BLaER1 (cell line): ENCODE measurements around the gene SLC29A3.
"Not testable (repeated sequence)": the region's sequence is repeated elsewhere in the genome, so short reads cannot be mapped to it uniquely, and the experiment has no call there.

Experiments used
- H3K27ac ChIP-seq: shearing (Covaris generic); formaldehyde crosslinking; 2 replicates; pipeline ENCODE4 v1.8.1; 2022
- H3K27me3 ChIP-seq: shearing (Covaris generic); formaldehyde crosslinking; 2 replicates; pipeline ENCODE4 v1.8.1; 2022
- H3K36me3 ChIP-seq: shearing (Covaris generic); formaldehyde crosslinking; 2 replicates; pipeline ENCODE4 v1.8.1; 2022
- H3K4me1 ChIP-seq: shearing (Covaris generic); formaldehyde crosslinking; 2 replicates; pipeline ENCODE4 v1.8.1; 2022
- H3K4me2 ChIP-seq: shearing (Covaris generic); formaldehyde crosslinking; 2 replicates; pipeline ENCODE4 v1.8.1; 2022
- H3K4me3 ChIP-seq: shearing (Covaris generic); formaldehyde crosslinking; 2 replicates; pipeline ENCODE4 v1.8.1; 2022
- H3K9ac ChIP-seq: shearing (Covaris generic); formaldehyde crosslinking; 2 replicates; pipeline ENCODE4 v1.8.1; 2022
- H3K9me3 ChIP-seq: shearing (Covaris generic); formaldehyde crosslinking; 2 replicates; pipeline ENCODE4 v1.8.1; 2022
- H4K20me1 ChIP-seq: shearing (Covaris generic); formaldehyde crosslinking; 2 replicates; pipeline ENCODE4 v1.8.1; 2022
- Cebpa-rat ChIP-seq: shearing (Covaris generic); IDR thresholded peaks from 2 replicates; pipeline ENCODE4 v1.8.1; 2022

The SLC29A3 gene

GRCh38 chr10:71290806-71291527 lies 28.1 kb upstream of the SLC29A3 start:
- peak overlapping the region; percentile 26; the same call in 1 of the 2 replicates for H3K9ac ChIP-seq
- peaks cover 53% of the 10 kb centered on the region for H3K4me1 ChIP-seq
- no peaks in the 10 kb centered on the region for H3K27me3 ChIP-seq
- peak overlapping the region; percentile 90 for H3K27ac ChIP-seq
- TF ChIP-seq Cebpa-rat: no peak
- H3K4me3 ChIP-seq: no peak overlapping the region
- no peaks in the 10 kb centered on the region for H4K20me1 ChIP-seq
- peak overlapping the region; percentile 79 for H3K4me2 ChIP-seq
- H3K36me3 ChIP-seq: no peaks in the 10 kb centered on the region
- H3K9me3 ChIP-seq: no peaks in the 10 kb centered on the region

DNA sequence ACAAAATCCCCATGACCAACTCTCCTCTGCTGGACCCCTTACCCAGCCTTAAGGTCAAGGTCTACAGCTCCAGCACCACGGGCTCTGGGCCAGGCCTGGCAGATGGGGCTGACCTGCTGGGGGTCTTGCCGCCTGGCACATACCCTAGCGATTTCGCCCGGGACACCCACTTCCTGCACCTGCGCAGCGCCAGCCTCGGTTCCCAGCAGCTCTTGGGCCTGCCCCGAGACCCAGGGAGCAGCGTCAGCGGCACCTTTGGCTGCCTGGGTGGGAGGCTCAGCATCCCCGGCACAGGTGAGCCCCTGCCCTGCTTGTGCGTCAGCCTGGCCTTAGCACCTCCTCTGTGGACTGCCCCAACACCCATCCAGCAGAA lies 27.5 kb upstream of the SLC29A3 start:
- H3K27ac ChIP-seq: no peak overlapping the region
- H3K4me2 ChIP-seq: peak overlapping the region; percentile 79
- no peaks in the 10 kb centered on the region for H4K20me1 ChIP-seq
- TF ChIP-seq Cebpa-rat: no peak
- H3K36me3 ChIP-seq: no peaks in the 10 kb centered on the region
- peaks cover 53% of the 10 kb centered on the region for H3K4me1 ChIP-seq
- no peaks in the 10 kb centered on the region for H3K9me3 ChIP-seq
- no peak overlapping the region for H3K9ac ChIP-seq
- no peak overlapping the region for H3K4me3 ChIP-seq
- H3K27me3 ChIP-seq: no peaks in the 10 kb centered on the region

DNA sequence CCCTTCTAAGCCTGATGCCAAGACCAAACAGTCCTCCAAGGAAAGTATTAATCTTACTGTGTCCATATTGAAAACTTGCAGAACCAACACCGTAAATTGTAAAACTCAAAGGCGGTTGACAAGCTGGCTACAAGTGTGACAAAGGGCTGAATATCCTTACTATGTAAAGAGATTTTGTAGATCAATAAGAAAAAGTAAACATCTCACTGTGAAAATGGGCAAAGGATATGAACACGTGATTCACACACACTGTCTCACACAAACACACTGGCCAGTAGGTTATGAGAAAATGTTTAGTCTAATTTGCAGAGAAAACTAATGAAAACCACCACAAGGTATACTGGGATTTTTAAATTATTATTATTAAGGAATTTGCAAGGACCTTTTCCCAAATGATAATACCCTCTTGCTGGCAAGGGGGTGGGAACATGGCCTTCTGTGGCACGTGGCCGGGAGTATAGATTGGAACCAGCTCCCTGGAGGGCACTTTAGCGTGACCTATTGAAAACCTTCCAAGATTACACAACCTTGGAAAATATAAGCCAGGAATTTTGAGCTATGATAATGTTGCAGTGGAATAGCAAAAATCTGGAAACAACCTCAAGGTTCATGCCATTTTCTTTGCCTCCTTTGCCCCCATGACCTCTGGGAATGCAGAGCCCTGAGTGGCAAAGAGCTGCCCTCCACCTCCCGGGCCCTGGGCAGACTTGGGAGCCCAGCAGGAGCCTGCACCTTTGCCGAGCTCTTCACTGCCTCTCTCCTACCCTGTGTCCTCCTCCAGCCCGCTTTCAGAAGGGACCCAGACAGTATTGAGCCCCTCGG lies 26.2 kb upstream of the SLC29A3 start:
- H3K9me3 ChIP-seq: no peaks in the 10 kb centered on the region
- no peak overlapping the region for H3K4me3 ChIP-seq
- peaks cover 48% of the 10 kb centered on the region for H3K4me1 ChIP-seq
- H4K20me1 ChIP-seq: no peaks in the 10 kb centered on the region
- TF ChIP-seq Cebpa-rat: no peak
- no peaks in the 10 kb centered on the region for H3K27me3 ChIP-seq
- no peak overlapping the region for H3K9ac ChIP-seq
- H3K36me3 ChIP-seq: no peaks in the 10 kb centered on the region
- H3K4me2 ChIP-seq: no peak overlapping the region
- H3K27ac ChIP-seq: no peak overlapping the region

DNA sequence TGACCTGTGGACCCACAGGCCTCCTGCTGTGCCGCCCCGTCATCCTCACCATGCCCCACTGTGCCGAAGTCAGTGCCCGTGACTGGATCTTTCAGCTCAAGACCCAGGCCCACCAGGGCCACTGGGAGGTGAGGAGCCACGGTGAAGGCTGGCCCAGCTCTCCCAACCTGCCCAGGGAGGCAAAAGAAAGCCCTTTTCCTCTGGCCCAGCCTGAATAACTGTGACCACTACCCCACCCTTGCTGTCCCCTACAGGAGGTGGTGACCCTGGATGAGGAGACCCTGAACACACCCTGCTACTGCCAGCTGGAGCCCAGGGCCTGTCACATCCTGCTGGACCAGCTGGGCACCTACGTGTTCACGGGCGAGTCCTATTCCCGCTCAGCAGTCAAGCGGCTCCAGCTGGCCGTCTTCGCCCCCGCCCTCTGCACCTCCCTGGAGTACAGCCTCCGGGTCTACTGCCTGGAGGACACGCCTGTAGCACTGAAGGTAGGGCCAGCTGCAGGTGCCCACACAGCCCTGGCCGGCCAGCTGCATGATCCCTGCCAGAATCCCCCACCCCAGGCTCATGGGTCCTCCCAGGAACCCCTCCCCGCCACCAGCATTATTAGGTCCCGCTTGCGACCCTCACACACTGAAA lies 25.5 kb upstream of the SLC29A3 start:
- Histone ChIP-seq H3K27ac (no peak overlapping the region), H3K4me2 (no peak overlapping the region), H4K20me1 (no peaks in the 10 kb centered on the region), H3K36me3 (no peaks in the 10 kb centered on the region), H3K4me1 (peaks cover 49% of the 10 kb centered on the region), H3K9me3 (no peaks in the 10 kb centered on the region), H3K4me3 (no peak overlapping the region), H3K27me3 (no peaks in the 10 kb centered on the region), H3K9ac (no peak overlapping the region)
- no peak for TF ChIP-seq Cebpa-rat

DNA sequence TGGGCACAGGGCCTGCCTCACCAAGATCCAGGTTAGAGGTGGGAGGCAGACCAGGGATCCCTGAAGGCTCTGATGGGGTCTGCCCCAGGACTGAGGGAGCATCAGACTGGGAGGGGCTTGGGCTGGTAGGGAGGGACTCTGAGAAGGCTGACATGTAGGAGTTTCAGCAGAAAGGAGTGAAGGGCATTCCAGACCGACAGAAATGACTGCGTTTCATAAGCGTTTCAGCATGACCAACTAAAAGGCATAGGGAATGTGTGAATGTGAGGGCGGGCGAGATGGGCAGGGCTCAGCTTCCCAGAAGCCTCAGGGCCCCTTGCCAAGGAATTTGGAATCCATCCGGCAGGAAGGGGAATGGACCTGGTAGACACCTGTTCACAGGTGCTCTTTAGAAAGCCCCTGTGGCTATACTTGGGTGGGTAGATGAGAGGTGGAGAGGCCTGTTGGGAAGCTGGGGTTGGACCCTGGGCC lies 24.9 kb upstream of the SLC29A3 start:
- no peaks in the 10 kb centered on the region for H4K20me1 ChIP-seq
- no peak overlapping the region for H3K4me3 ChIP-seq
- H3K4me2 ChIP-seq: no peak overlapping the region
- H3K9ac ChIP-seq: no peak overlapping the region
- no peaks in the 10 kb centered on the region for H3K36me3 ChIP-seq
- H3K4me1 ChIP-seq: peaks cover 49% of the 10 kb centered on the region
- H3K27me3 ChIP-seq: no peaks in the 10 kb centered on the region
- H3K27ac ChIP-seq: no peak overlapping the region
- TF ChIP-seq Cebpa-rat: no peak
- no peaks in the 10 kb centered on the region for H3K9me3 ChIP-seq

GRCh38 chr10:71294856-71295255 lies 24.2 kb upstream of the SLC29A3 start:
- Histone ChIP-seq H3K9ac (no peak overlapping the region), H3K27ac (no peak overlapping the region), H3K9me3 (no peaks in the 10 kb centered on the region), H3K36me3 (no peaks in the 10 kb centered on the region), H4K20me1 (no peaks in the 10 kb centered on the region), H3K4me1 (peaks cover 49% of the 10 kb centered on the region), H3K27me3 (no peaks in the 10 kb centered on the region), H3K4me2 (no peak overlapping the region), H3K4me3 (no peak overlapping the region)
- no peak for TF ChIP-seq Cebpa-rat

DNA sequence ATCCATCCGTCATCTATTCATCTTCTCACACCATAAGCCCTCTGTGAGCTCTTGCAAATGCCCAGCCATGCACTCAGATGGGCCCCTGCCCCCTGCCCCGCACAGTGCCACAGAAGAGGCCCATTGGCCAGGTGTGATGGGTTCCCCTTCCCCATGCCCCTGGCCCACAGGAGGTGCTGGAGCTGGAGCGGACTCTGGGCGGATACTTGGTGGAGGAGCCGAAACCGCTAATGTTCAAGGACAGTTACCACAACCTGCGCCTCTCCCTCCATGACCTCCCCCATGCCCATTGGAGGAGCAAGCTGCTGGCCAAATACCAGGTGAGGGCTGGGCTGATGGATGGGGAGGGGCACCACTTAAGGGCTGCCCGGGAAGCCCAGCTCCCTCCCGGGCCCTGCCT lies 23.4 kb upstream of the SLC29A3 start:
- no peak for TF ChIP-seq Cebpa-rat
- Histone ChIP-seq H3K27ac (no peak overlapping the region), H4K20me1 (no peaks in the 10 kb centered on the region), H3K9ac (no peak overlapping the region), H3K27me3 (no peaks in the 10 kb centered on the region), H3K9me3 (no peaks in the 10 kb centered on the region), H3K4me1 (peaks cover 49% of the 10 kb centered on the region), H3K4me2 (no peak overlapping the region), H3K36me3 (no peaks in the 10 kb centered on the region), H3K4me3 (no peak overlapping the region)

DNA sequence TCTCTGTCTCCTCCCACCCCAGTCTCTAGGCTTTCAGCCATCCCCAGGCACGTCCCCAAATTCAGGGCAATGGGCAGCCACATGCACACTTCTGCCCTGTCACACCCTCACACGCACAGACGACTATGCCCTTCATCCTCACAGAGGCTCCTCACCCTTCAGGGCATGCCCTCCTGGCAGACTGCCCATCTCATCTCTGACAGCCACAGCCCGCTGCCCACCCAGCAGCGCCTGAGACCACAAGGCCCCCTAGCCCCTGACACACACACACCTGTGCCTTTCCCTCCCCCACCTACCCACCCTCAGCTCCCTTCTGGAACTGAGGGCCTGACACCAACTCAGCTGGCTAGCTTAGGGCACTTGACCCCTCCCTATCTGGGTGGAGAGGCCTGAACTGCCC lies 23.0 kb upstream of the SLC29A3 start:
- no peak overlapping the region for H3K9ac ChIP-seq
- H3K36me3 ChIP-seq: no peaks in the 10 kb centered on the region
- no peaks in the 10 kb centered on the region for H4K20me1 ChIP-seq
- no peak overlapping the region for H3K27ac ChIP-seq
- H3K9me3 ChIP-seq: no peaks in the 10 kb centered on the region
- H3K4me1 ChIP-seq: peaks cover 47% of the 10 kb centered on the region
- no peak overlapping the region for H3K4me2 ChIP-seq
- no peaks in the 10 kb centered on the region for H3K27me3 ChIP-seq
- H3K4me3 ChIP-seq: no peak overlapping the region
- no peak for TF ChIP-seq Cebpa-rat

GRCh38 chr10:71296811-71297210 lies 22.2 kb upstream of the SLC29A3 start:
- H3K4me2 ChIP-seq, H3K4me3 ChIP-seq, H3K27me3 ChIP-seq, H3K9me3 ChIP-seq, H4K20me1 ChIP-seq, H3K27ac ChIP-seq, H3K36me3 ChIP-seq, H3K9ac ChIP-seq: not testable (repeated sequence)
- peaks cover 40% of the 10 kb centered on the region for H3K4me1 ChIP-seq

DNA sequence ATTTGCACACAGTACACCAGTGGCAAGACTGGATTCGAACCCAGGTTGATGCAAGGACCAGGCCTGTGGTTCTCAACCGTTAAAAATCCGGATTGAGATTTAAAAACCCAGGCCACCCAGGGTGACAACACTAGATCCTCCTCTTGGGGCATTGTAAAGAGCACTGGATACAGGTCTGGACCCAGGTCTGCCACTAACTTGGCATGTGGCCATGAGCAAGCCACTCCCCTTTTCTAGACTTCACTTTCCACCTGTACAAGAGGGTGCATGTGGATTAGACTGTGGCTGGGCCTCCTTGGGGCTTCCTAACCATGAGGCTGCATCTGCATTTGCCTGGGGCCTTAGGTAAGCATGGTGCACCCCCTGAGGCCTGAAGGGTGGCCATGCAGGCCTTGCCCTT lies 21.7 kb upstream of the SLC29A3 start:
- no peak overlapping the region for H3K9ac ChIP-seq
- H3K27me3 ChIP-seq: no peaks in the 10 kb centered on the region
- no peak for TF ChIP-seq Cebpa-rat
- H3K9me3 ChIP-seq: no peaks in the 10 kb centered on the region
- H3K4me1 ChIP-seq: peaks cover 36% of the 10 kb centered on the region
- peak overlapping the region; percentile 90 for H3K4me2 ChIP-seq
- H3K36me3 ChIP-seq: no peaks in the 10 kb centered on the region
- no peaks in the 10 kb centered on the region for H4K20me1 ChIP-seq
- H3K27ac ChIP-seq: no peak overlapping the region
- no peak overlapping the region for H3K4me3 ChIP-seq
